Kasumi-1 (cell line): ENCODE measurements around the gene BICRAL.

Experiments used
- DNase-seq, 2 experiments: peaks; one replicate each; lab custom pipeline; 2025; lab: John Stamatoyannopoulos, UW

Gene BICRAL, protein sequence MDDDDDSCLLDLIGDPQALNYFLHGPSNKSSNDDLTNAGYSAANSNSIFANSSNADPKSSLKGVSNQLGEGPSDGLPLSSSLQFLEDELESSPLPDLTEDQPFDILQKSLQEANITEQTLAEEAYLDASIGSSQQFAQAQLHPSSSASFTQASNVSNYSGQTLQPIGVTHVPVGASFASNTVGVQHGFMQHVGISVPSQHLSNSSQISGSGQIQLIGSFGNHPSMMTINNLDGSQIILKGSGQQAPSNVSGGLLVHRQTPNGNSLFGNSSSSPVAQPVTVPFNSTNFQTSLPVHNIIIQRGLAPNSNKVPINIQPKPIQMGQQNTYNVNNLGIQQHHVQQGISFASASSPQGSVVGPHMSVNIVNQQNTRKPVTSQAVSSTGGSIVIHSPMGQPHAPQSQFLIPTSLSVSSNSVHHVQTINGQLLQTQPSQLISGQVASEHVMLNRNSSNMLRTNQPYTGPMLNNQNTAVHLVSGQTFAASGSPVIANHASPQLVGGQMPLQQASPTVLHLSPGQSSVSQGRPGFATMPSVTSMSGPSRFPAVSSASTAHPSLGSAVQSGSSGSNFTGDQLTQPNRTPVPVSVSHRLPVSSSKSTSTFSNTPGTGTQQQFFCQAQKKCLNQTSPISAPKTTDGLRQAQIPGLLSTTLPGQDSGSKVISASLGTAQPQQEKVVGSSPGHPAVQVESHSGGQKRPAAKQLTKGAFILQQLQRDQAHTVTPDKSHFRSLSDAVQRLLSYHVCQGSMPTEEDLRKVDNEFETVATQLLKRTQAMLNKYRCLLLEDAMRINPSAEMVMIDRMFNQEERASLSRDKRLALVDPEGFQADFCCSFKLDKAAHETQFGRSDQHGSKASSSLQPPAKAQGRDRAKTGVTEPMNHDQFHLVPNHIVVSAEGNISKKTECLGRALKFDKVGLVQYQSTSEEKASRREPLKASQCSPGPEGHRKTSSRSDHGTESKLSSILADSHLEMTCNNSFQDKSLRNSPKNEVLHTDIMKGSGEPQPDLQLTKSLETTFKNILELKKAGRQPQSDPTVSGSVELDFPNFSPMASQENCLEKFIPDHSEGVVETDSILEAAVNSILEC

DNA sequence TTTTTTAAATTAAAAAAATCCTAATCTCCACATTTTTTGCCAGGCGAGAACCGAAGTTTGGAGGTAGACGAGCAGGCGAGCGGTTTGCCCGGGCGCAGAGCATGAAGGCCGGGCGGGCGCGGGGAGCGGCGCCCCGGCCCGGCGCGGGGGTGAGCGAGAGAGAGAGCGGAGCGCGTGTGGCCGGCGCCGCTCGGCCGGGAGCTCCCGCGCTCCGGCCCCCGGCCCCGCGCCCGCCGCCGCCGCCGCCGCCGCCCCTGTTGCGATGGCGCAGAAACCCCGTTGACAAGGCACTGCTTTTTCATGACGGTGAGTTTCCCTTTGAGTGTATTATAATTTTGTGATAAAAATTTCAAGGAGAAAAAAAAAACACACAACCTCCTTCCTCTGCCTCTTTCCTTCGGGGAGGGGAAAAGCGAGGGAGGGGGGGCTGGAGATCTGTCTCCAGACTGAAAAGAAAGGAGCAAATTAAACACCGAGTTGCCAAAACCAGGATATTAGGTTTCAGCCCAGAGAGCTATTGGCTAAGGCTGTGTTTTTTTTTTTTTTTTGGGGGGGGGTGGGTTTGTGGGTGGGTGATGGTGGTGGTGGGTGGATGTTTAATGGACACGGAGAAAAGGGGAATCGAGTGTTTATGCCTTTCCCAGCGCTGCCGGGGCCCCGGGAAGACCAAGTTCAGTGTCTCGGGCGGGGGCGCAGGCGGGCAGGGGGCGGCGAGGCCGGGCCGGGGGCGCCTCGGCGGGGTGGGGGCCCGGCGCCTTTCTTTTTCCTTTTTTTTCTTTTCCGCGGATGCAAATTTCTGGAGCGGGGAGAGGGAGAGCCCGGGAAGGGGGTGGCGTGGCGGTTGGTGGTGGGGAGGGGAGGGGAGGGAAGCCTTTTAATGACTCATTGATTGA lies at the start of gene BICRAL:
Gene BICRAL (plus strand): TSS at position 257 of the 893 bp plus-strand sequence. CDS start 39,971 bp downstream, outside the sequence.
- peak; percentile 57 to 70 for DNase-seq

DNA sequence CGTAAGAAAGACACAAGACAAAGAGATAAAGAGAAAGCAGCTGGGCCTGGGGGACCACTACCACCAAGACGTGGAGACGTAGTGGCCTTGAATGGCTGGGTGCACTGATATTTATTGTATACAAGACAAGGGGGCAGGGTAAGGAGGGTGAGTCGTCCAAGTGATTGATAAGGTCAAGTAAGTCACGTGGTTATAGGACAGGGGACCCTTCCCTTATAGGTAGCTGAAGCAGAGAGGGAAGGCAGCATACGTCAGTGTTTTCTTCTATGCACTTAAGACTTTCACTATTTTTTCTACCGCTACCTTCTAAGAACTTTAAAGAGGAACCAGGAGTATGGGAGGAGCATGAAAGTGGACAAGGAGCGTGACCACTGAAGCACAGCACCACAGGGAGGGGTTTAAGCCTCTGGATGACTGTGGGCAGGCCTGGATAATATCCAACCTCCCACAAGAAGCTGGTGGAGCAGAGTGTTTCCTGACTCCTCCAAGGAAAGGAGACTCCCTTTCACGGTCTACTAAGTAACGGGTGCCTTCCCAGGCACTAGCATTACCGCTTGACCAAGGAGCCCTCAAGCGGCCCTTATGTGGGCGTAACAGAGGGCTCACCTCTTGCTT lies 47.9 kb upstream of the BICRAL start:
- peak in 1 of 2 experiments; percentile 7 for DNase-seq

DNA sequence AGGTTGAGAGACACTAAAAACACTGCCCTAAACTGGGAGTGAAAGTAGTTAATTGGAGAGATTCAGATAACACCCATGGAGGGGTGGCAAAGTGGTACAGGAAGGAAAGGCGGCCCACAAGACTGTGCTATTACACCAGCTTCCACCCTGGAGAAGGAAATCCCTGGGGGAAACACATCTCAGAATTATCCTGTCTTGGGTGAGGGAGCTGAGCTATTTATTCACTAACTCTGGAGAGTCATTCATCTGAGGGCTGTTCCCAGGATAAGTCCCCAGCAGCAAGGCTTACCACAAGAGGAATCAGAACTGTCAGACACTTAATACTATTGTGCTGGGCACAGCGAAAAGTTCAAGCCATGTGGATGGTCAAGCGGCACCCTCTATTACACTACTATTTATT lies 45.9 kb upstream of the BICRAL start:
- DNase-seq, result no peak

DNA sequence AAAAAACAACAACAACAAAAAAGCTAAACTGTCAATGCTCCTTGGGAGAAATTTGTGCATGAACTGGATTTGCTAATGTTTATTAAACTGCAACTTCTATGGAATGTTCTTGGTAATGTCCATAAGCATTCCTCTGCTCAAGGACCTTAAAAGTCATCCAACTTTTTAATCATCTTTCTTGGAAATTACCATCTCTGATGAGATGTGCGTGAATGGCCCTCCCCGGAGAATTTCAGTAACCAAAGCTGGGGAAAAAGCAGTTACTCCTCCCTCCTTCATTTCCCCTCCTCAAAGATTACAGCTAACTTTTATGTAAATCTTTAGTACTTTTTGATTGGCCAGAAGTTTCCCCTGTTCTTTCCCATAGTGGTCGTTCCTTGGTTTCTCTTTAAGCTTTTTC lies 41.1 kb upstream of the BICRAL start:
- no peak for DNase-seq

DNA sequence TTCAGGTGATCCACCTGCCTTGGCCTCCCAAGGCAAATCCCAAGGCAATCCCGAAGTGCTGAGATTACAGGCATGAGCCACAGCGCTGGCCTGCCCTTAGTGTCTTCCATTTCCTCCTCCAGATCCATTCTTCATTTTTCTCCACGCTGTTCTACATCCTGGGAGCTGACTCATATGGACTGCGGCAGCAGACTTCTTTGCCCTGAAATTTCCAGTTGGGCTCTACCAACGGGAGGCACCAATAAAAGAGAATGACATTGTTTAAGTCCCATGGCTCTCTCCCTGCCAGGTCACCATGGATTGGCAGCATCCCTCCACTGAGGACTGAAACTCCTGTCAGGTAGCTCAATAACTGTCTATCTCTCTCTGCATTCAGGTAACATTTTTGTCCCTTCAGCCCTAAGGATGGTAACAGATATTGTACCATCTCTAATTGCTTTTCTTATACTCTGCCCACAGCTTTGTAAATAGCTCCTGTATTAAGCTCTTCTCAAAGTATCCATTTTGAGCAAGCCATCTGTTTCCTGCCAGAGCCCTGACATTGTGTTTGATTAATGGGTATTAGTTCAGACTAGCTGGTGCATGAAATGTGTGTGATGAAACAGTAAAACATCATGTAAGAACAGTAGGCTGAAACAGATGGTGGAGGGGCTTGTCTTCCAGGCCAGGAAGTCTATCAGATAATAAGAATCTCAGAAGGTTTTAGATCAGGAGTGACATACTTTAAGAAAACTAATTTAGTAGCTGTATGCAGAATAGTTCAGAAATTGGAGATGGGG lies 39.5 kb upstream of the BICRAL start:
- DNase-seq, result peak; percentile 69 to 79

DNA sequence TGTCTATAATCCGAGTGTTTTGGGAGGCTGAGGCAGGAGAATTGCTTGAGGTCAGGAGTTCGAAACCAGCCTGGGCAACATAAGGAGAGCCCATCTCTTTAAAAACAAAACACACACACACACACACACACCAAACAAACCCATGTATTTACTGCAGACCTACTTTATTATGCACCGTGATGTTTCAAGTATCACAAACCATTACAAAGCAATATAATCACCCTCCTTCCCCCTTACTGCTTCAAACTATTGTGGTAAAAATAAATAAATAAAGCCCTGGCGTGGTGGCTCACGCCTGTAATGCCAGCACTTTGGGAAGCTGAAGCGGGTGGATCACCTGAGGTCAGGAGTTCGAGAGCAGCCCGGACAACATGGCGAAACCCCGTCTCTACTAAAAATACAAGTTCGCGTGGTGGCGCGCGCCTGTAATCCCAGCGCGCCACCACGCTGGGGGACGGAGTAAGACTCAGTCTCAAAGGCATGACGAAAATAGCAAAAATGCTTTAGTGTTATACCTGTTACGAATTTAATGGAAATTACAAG lies 37.4 kb upstream of the BICRAL start:
- DNase-seq, result no peak

DNA sequence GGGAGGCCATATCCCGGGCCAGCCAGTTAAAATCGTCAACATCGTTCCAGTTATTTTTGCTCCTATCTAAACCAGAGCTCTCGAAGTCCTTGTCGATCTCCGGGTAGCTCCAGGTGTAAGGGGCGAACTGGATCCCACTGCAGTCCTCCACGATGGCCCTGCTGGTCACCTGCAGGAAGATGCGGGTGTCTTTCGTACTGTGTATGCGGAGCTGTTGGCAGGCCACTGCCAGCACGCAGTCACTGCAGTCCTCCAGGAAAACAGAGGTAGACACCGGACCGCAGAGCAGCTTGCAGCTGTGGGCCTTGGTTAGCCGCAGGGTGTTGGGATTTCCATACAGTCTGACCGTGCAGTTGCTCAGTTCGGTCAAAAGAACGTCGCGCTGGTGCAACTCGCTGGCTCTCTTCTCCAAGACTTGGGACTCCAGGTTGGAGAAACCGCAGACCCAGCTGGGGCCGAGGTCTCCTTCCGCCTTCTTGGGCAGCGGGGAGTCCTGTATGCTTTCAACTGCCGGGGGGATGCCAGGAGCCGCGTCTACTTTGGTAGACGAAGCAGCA lies 36.7 kb upstream of the BICRAL start:
- DNase-seq, result peak; percentile 36

DNA sequence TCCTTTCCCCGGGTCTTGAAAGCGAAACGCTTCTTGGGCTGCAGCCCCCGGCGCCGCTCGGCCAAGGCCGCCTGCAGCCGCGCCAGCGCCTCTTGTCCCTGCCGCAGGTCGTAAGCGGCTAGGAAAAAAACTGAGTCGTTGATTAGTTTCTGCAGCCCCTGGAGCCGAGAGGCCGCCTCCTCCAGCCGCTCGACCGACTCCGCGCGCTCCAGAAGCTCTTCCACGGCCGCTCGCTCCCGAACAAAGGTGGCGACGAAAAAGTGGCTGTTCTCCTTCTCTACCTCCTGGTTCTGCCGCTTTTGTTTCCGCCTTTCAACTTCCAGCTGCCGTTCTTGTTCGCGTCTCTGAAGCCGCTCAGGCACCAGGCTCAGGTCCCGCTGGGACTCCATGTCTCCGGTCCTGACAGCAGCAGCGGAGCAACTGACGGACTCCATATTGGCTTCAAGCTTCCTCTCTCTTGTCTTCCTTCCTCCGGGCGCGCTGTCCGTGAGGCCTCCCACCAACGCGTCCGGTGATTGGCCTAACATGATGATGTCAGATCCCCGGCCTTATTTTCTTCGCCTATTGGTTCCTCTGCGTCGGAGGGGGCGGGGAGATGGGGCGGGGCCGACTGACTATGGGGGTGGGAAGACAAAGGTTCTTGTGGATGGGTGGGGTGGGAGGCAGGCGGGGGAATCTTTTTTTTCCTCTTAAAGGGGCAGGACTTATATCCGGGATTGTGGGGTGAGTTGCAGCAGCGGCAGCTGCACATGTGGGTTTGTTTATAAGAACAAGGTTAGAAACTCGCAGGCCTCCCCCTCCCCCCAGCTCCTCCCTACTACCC lies 36.0 kb upstream of the BICRAL start, which contains the start of gene TBCC:
Gene TBCC (minus strand): TSS at position 464 of the 823 bp plus-strand sequence. CDS start 30 bp downstream, at position 434.
- peak; percentile 98 for DNase-seq

DNA sequence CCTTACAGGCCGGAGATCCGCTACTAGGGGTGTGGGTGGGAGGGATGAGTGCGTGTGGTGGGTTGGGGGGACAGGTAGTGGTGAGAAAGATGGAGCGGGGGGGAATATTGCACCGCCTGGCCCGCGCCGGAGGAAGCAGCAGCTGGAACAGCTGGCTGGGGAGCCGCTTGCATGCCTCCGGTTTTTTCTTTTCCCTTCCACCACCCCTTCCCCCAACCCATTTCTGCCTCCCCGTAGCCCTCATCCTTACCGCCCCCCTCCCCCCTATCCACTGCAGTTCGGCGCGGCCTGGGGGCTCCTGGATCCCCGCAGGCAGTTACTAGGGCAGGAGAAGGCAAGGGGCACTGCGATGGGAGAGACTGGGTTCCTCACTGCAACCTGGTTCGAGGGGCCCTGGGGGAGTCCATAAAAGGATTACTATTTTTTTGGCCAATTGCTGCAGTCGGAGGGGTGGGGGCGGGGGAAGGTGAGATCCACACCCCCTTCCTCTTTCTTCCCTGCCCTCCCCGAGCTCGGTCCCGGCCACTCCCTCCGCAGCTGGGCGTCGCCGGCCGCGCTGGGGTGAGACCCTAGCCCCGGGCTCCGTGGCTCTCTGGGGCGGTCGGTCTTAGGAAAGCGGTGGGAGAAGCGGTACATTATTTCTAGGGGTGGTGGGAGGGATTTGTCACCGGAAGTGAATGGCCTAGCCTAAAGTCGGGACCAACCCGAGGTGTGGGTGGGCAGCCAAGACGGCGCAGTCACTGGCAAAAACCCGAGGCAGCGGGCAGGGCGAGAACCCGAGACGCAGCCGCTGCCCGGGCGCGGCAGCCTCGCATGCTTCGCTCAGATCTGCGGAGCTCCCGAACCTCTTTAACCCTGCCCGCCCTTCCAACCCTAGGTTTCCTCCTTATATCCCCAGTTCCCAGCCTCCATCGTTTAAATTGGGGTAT lies 35.1 kb upstream of the BICRAL start:
- peak; percentile 92 to 93 for DNase-seq

DNA sequence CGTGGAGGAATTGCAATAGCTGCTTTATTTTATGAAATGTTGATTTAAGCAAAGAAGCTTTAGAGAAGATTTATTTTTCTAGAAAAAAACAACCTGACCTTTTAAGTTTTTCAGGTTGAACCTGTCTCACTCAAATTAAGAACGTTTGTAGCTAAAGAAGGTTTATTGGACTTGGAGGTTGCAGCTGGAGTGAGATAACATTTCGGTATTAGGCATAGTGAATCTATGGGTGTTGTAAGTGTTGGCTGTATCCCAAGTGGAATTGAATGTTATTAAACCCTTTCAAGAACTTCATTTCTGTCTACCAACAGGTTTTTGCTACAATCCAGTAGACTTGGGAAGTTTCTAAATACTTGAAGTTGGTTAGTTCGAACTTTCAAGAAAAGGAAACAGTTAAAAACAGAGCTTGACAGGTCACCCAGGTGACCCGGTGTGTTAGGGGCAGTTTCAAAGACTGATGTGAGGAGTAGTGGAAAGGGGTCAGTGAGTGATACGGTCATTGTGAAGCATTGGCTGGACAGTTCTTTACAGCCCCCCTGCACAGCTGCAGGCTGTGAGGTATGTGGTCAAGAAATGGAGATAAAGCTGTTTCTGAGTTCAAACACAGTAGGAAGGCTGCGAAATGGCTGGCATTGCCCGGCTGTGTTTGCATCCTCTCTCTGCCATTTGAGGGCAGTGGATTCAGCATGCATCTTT lies 33.5 kb upstream of the BICRAL start:
- DNase-seq, result no peak

DNA sequence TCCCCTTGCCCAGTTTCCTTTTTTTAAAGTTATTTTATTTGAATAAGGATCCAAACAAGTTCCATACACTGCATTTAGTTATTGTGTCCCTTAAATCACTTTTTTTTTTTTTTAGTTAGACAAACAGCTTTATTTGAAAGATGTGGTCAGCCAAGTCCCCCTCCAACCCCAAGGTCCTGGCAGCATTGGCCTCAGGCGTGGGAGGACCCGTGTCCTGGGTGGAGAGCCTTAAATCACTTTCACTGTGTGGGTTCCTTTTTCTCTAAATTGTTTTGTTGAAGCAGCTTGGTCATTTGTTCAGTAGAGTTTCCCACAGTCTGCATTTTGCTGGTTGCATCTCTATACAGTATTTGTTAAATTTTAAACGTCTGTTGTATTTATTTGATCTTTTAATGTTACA lies 30.8 kb upstream of the BICRAL start:
- DNase-seq, result no peak

DNA sequence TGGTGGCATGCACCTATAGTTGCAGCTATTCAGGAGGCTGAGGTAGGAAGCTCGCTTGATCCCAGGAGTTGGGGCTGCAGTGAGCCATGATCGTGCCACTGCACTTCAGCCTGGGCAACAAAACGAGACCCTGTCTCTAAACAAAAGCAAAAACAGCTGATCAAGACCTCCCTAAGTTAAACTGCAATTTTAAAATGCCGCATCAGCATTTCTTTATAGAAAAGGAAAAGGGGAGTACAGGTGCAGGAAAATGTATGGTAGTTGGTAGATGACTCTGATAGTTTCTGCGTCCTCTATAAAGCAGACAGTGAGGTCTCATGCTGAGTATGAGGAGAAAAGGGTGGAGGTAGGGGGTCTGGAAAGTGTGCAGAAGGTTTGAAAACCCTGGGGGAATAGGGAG lies 27.1 kb upstream of the BICRAL start:
- DNase-seq, result no peak

DNA sequence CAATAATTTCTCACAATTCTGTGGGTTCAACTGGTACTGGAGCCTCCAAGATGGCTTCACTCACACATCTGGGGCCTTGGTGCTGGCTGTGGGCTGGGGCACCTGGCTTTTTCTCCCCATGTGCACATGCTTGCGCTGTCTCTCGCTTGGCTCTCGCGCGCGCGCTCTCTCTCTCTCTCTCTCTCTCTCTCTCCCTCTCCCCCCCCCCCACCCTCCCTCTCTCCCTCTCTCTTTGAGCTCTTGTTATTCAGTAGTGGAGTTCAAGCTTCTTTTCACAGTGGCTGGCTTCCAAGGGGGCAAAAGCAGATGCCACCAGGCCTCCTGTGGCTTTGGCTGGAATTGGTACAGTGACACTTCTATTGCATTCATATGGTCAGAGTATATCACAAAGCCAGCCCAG lies 25.1 kb upstream of the BICRAL start:
- DNase-seq, result no peak

DNA sequence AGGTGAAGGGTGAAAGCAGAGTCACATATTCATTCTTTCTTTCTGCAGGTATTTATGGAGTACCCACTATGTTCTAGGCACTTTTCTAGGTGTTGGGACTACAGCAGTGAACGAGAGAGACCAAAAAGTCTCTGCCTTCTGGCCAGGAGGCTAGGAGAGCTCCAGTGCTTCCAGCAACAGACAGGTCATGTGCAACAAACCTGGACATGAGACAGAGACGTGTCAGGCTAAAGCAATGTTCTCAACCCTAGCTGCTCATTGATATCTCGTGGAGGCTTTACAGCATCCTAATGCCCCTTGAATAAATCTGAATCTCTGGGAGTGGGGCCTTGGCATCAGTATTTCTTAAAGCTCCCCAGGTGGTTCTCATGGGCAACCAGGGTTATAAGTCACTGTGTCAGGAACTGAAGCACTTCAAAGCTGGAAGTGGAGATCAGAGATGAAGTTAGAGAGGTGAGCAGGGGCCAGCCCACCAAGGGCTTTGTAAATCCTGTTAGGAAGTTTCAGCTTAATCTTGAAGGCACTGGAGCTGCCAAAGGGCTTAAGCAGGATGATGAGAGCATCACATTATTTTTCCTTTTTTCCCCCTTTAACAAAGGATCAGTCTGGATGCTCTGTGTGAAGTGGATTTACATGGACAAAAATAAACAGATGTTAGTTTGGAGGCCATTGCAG lies 23.0 kb upstream of the BICRAL start:
- no peak for DNase-seq

DNA sequence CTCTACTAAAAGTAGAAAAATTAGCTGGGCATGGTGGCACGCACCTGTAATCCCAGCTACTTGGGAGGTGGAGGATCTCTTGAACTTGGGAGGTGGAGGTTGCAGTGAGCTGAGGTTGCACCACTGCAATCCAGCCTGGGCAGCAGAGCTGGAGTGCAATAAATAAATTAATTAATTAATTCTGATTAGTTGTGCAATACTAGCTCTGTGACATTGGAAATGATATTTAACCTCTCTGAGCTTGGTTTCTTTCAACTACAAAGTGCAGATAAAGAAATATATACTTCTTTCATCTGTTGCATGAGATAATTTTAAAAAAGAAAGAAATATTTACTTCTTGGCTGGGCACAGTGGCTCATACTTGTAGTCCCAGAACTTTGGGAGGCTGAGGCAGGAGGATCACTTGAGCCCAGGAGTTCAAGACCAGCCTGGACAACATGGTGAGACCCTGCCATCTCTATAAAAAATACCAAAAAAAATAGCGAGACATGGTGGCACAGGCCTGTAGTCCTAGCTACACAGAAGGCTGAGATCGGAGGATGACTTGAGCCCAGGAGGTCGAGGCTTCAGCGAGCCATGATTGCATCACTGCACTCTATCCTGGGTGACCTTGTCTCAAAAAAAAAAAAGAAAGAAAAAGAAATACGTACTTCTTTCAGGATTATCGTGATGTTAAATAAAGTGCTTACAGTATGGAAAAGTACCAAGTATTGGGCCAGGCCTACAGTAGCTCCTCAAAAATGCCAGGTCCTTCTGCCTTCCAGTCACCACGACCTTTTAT lies 20.4 kb upstream of the BICRAL start:
- DNase-seq, result no peak
